ENCODE results near the gene NAA11. TPM values are rescaled to one million over a fixed set of nuclear protein-coding genes. Genes with fewer than 3 reads are reported as not detected.
A peak's percentile ranks its signal among the peaks of the same experiment; 100 is the strongest.
"Not testable (repeated sequence)": the region's sequence is repeated elsewhere in the genome, so short reads cannot be mapped to it uniquely, and the experiment has no call there.

NAA11 gene
- total RNA-seq, 1 experiment from 2014 or later: not detected

DNA sequence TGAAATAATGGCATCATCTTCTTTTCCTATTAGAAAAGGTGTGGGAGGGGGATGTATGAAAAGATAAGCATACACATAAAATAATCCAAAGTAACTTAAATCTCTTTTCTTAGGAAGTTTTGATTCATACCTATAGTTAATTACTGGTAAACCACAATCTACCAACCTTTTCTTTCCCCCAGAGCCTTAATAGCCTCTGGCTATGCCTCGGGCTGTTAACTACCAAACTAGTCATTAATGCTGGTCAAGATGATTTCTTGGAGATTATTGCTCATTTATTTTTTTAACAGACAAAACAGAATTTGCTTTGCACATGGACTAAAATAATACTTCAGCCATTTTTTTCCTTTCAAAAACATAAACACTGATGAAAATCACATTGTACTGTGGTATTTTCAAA is 16.9 kb downstream of the NAA11 start:
- no peak for DNase-seq (ENCODE audit: low read depth)

DNA sequence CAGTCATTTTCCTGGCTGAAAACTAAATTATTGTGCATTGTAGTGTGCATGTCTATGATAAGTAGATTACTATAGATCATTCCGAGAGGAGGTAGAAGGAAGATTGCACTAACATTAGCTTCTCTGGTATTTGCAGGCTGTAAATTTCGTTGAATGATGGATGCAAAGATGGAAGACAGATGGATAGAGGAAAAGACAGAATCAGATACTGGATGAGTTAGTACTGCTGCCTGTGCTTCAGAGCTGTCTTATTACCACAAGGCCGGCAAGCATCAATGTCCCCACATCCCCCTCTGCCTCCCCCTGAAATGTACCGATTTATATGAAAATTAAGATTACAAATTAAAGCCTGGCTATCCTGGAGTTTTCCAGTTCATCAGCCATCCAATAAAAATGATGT is 17.7 kb downstream of the NAA11 start:
- no peak for DNase-seq (ENCODE audit: low read depth)

DNA sequence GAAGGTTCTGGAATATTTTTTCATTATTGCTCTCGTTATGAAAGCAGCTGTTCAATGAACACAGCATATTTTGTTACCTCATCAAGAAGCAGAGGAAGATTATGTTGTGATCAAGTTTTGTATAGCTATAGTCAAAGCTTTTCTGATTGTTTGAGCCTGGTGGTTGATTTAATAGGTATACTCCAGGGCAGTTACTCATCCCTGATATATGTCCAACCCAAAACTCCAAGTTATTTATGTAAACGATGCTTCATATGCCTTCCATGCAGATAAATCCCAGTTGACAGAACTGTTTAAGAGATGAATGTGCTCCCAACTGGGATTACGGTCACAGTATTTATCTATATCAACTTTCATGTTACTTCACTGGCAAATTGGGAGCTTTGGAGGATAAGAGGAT is 19.1 kb downstream of the NAA11 start:
- DNase-seq (ENCODE audit: low read depth): no peak

DNA sequence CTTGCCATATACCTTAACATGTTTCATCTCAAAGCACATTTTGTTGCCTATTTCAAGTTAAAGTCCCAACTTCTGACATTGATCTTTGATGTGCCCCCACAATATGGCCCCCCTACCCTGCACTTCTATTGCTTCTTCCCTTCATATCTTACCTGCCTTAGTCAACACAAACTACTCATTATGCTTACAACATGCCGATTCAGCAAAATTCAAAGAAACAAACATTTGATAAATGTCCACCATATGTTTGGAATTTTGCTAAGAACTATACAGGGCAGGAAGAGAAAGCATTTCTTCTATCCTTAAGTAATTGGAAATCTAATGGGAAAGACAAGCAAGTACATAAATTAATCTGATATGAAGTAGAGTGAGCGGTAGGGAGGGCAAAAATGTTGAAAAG is 25.6 kb downstream of the NAA11 start:
- no peak for DNase-seq (ENCODE audit: low read depth)

DNA sequence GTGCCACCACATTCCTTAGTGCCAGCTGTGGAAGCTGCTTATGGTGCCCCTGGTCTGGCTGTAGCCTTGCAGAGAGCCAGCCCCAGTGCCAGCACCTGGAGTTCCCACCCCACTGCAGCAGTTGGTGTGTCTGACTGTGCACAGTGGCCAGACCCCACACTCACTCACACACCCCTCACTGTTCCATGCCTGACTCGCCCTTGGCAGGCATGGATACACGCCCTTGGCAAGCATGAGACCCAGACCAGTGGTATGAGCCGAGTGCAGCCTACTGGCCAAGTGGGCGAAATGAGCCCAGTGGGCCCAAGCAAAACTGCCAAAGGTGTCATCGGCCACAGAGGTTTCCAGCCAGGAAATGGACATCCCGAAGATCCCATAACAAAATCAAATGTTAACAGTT is 27.4 kb downstream of the NAA11 start:
- DNase-seq (ENCODE audit: low read depth): no peak

DNA sequence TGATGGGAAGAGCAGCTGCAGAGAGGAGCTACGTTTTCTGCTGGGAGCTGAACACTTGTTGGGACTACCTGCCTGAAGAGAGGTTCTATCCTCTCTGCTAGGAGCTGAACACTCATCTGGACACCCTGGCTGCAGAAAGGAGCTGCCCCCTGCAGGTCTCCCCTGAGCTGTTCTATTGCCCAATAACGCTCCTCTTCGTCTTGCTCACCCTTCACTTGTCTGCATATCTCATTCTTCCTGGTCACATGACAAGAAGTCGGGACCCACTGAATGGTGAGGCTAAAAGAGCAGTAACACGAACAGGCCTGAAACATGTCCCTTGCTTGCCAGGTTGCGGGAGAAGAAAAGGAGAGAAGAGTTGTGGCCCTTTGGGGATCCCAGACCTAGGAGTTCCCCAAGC is 27.8 kb downstream of the NAA11 start:
- no peak for DNase-seq (ENCODE audit: low read depth)

DNA sequence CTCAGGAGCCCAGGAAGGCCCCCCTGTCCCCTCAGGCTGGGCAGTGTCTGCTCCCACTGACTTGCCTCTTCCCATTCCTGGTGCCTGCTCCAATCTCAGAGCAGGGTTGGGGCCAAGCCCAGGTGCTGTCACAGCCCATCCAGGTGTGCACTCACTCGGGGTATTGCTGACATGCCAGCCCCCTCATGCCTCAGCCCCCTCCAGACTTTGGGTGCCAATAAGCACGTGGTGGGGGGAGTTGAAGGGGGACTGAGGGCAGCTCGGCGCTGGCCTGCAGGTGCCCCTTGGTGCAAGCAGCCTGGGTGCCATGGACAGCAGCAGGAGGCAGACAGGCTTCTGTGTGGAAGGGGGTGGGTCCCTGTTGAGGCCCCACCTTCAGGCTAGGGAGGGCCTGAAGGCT is 28.4 kb downstream of the NAA11 start:
- DNase-seq (ENCODE audit: low read depth): no peak

DNA sequence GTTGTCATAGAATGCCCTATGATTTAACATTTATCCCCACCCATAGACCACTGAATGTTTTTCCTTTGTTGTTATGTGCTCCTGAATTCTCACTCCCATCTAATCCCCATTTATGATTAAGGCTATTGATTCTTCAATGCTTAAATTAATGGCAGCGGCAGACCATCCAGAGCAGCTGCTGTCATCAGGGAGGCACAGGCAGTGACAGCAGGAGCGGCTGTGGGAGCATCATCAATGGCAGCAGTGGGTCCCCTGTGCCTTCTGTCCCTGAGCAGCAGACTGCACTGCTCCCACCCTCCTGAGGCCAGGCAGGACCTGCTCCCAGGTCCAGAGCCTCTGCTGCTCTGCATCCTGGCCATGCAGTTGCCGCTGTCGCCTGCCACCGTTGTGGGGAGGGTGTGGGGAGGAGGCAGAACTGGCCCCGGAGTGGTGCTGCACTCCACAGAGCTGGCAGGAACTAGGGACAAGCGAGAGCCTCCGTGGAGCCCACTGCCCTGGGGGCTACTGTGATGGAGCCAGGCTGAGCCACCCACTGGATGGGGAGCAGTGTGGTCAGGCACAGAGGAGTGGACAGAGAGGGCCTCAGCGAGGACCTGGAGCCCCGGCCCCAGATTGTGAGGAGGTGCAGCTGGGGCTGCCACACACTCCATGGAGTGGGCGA is 29.0 kb downstream of the NAA11 start:
- DNase-seq (ENCODE audit: low read depth): no peak

DNA sequence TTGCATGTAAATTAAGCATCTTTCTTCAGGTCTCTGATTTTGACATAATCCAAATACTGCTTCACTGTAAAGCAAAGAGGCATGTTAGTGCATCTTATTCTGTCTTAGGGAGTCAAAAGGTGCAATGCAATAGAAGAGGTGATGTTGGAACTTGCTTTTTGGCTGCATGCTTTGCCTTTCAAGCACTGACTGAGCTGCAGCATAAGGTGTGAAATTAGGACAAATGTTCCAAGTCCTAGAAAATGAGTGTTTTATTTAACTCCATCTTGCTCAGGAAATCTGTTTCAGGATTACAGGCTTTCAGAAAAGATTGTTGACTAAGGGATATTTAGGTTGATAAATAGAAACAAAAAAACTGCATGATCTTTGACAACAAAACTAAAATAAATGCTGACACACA is 30.8 kb downstream of the NAA11 start:
- DNase-seq (ENCODE audit: low read depth): no peak

DNA sequence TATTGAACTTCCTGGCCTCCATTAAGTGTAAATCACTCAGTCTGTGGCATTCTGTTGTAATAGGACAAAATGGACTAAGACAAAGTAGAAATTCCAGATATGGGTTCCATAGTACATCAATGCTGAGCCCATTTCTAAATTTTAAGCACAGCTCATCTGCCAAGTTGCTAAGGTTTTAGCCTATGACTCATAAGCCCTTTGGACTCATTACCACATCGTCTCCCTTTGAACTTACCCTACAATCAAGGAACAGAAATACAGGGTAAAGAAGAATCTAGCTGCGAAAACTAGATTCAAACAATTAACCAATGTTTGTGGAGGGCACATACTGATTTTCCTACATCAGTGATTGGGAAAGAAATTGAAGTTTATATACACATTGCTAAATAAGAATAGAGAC is 31.8 kb downstream of the NAA11 start:
- peak; percentile 13 for DNase-seq (ENCODE audit: low read depth)

DNA sequence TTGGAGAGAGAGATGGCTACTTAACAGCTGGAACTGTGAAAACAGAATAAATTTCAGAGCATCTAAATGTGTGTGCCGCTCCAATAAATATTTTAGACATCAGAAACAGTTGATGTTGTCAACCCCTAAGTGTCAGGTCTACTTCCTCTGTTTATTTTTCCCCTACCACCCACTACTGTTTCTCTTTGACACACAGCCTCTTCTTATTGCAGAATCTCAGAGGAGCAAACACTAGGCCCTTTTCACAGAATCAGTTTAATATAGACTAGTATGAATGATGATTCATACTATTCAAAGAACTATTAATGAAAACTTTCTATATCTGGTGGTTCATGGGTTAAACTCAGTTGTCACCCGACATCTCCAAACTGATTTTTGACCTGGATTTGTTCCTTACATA is 33.9 kb downstream of the NAA11 start:
- DNase-seq (ENCODE audit: low read depth): no peak

DNA sequence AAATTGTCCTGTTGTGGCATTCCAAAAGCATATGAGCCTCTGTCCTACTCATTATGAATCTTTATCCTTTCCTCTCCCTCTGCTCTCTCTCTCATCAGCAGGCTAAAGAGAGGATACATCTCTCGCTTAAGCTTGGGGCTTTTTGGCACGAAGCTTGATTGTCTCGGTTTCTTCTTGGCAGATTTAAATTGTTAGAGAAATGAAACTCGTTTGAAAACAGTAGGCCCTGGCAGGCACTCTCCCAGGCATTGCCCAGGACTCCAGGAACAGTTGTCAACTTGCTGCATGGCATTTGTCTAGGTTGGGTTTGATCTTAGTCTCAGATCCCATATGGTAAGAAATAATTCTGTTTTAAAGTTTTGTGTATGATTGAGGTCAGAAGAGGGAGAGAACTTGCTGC is 35.5 kb downstream of the NAA11 start:
- DNase-seq (ENCODE audit: low read depth): no peak

DNA sequence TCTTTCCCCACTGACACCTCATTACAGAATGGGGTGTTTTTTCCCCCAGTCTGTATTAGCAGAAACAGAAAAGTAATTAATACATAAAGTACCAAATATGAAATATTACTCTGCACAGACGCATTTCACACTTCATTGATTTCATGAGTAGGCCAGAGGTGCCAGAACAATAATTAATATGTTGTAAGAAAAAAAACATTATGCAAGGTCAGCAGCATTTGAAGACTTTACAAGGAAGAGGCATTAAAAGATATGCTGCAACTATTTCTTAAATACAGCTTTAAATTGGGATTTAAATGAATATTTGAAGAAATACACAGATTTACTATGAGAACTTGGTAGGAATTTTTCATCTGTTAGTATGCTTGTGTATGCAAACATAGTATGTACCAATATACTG is 37.7 kb downstream of the NAA11 start:
- DNase-seq (ENCODE audit: low read depth): no peak

DNA sequence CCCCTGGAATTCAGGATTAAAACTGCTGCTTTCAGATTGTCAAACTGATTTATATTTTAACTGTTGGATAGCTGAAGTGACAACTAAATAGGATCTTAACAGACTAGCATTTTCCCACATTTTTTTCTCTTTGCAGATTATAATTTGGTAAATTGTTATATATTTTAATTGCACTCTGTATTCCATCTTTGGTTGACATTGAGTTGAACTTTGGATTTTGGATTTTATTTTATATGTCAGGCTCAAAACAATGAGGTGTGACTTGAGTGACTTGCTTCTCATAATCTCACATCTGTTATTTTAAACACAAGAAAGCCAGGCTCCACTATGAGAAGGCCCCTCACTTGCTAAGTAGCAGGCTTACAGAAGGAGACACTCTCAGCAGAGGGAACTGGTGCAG is 38.1 kb downstream of the NAA11 start:
- no peak for DNase-seq (ENCODE audit: low read depth)

DNA sequence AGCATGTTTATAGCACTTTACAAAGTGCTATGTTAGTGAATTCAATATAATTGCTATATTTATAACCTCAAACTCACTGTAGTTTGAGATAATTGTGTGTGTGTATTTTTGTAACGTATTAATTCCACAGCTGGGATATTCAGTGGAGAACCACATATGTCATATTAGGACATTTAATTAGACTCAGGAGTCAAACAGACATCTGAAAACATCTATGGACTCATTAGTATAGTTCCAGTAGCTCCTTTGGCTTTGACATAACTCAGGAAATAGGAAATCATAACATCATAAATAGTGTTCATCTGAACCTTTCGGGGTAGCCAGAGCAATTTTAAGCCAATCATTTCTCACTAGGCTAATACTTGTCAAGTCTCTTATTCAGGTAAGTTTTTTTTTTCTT is 38.8 kb downstream of the NAA11 start:
- no peak for DNase-seq (ENCODE audit: low read depth)

DNA sequence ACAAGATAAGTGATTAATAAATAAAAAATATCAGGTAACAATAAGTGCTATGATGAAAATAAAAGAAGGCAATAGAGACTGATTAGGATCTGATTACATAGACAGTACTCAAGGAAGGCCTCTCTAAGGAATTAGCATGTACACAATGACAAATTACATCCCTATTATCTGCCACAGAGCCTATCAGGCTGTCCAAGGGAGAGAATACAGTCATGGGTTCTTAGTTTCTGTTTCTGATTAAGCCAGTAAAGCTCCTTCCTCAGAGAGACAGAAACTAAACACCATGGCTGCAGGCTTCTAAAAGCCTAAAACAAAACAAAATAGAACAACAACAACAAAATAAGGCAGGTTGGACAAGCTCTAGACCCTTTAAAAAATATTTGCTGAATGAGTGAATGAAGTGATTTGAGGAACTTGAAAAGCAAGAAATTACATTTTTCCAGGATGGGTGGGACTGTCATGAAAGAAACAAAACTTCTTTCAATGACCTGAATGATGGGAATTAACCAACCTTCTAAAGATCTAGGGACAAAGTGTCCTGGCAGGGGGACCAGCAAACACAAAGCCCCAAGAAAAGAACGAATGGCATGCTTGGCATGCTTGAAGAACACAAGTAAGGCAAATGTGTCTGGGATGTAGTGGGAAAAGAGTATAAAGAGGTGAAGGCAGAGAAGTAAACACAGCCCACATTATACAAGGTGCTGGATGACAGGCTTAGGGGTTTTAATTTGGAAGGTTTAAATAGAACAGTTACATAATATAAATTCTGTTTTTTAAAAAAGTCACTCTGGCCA is 44.1 kb downstream of the NAA11 start:
- DNase-seq (ENCODE audit: low read depth): no peak

DNA sequence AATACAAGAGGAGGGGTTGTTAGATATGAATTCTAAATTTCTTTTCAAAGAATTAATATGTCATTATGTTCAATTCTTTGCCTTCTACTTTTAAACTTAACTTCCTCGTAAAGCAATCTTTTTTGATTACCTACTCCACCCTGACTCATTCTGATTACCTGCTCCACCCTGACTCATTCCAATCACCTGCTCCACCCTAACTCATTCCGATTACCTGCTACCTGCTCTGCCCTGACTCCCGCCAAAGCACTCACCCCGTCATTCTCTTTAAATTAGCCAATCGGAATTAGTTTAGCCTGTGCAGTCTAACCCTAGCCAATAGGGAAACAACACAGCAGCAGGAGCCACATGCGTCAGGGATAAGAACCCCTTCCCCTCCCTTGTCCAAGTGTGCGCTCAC is 48.4 kb downstream of the NAA11 start:
- DNase-seq (ENCODE audit: low read depth): not testable (repeated sequence)

DNA sequence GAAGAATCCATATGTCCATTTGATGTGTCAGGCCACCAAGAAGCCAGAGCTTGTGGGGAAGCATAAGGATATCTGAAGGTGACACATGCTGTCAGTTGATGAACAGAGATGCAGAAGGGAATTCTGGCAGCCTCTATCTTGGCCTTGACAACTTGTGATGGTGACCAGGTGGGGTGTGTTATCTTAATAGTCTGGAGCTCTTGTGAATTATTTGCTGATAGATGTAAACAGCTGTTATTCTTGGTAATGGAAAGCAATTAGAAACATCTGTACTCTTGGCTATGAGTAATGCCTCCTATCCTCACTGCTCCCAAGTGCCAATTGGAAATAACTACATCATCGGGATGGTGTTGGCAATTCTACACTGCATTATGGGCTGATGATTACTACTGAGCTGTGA is 51.9 kb downstream of the NAA11 start:
- no peak for DNase-seq (ENCODE audit: low read depth)

DNA sequence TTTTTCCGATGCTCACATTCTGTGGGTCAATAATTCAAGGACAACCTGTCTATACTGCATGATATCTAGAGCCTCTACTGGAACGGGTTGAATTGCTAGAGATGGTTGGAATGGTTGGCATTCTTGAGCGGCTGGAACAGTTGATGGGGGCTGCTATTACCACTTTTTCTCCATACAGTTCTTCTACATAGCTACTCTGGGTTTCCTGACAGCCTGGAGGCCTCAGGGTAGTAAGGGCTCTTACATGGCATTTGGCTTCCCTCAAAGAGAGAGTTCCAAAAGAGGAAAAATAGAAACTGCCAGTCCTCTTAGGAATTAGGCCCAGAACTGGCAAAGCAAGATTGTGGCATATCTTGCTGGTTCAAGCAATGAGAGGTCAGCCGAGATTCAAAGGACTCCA is 53.1 kb downstream of the NAA11 start:
- no peak for DNase-seq (ENCODE audit: low read depth)

DNA sequence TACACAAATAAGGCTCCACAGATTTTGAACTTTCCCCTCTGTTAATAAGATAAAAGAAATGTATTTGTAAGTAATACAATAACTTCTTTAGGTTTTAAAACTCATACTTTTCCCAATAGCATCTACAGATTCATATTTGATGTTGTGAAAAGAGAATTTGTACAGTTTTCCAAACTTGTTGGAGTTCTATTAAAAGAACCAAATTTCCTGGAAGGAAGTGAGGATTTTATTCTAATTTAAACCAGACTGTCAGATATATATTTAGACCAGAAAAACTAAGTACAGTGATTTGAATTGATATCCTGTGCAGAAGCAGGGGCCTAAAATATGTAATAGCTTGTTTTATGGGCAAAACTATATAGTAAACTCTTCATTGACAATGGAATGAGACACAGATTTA is 53.7 kb downstream of the NAA11 start:
- DNase-seq (ENCODE audit: low read depth): no peak

DNA sequence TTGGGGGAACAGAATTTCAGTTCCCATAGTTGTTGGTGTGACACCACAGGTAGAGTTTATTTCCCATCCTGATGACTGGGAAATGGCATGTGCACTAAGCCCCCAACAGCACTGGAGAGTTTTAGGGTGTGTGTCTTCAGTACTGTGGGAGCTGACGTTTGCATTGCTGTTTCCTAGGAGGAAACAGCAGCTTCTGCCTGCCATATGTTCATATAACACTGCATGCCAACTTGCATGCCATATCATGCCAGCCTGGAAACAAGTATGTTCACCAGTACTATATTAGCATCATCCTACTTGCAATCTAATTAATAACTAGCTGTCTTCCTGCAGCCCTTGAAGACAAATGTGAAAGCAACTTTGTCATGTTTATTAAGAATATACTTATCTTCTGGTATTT is 58.2 kb downstream of the NAA11 start:
- no peak for DNase-seq (ENCODE audit: low read depth)
